GM12801 (cell line): ENCODE results near the gene ENDOV.

Source experiments
- CTCF ChIP-seq: IDR thresholded peaks from one replicate; pipeline ENCODE4 v1.5.1; 2011; ENCODE audit warnings: control low read depth; ENCODE audit not compliant: insufficient read length; ENCODE audit errors: extremely low read depth

ENDOV gene

GRCh38 chr17:80470603-80471002 is 55.6 kb downstream of the ENDOV start:
- TF ChIP-seq CTCF, result no peak

- TF ChIP-seq CTCF, result no peak
These were observed 57.0 kb downstream of the ENDOV start for GRCh38 chr17:80471922-80472321.

GRCh38 chr17:80472996-80473395 is 58.0 kb downstream of the ENDOV start:
- TF ChIP-seq CTCF, result no peak

- no peak for TF ChIP-seq CTCF
These were observed 58.7 kb downstream of the ENDOV start for GRCh38 chr17:80473701-80474100.

- TF ChIP-seq CTCF, result no peak
These were observed 59.4 kb downstream of the ENDOV start for GRCh38 chr17:80474231-80474960.

GRCh38 chr17:80474961-80475909 is 60.3 kb downstream of the ENDOV start:
- no peak for TF ChIP-seq CTCF
